Activated CD8-positive, alpha-beta memory T cell treated with anti-CD3 and anti-CD28 coated beads, Interleukin-2, amount 50 U/mL, for 1 hour (primary cell): ENCODE results near the gene THOC5.
"Not testable (repeated sequence)": the region's sequence is repeated elsewhere in the genome, so short reads cannot be mapped to it uniquely, and the experiment has no call there.

Source experiments
- DNase-seq: peaks from one replicate; pipeline ENCODE4 v3.0.0-alpha.2; 2020; ENCODE audit errors: extremely low read depth

THOC5 gene

DNA sequence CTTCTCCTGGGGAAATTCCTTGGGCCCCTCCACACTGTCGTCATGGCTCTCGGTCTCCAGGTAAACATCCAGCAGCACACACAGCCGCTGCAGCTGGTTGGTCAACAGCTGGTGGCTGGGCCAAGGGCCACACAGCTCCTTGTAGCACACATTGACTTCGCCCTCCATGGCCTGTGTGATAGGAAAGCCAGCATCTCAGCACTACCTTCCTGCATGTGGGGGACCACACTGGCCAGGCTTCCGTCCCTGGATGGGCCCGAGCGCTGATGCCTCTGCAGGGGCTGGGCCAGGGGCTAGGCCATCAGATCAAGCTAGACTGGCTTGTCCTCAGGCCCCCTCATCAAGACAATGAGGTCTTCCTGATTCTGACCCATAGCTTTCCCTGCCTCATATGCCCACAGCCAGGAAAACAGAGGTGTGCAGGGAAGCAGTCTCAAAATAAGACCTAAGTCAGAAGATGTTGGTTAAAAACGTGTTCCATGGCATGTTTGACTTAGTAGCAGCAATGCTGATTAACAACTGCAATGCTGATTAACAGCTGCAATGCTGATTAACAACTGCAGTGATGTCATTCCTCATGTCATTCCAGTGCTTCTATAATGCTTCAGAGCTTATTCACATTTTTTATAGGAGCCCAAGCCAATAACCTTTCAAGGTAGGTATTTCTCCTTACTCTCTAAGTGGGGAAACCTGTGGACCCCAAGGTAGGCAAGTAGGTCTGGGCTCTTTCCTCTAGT is 42.3 kb downstream of the THOC5 start:
- no peak for DNase-seq

DNA sequence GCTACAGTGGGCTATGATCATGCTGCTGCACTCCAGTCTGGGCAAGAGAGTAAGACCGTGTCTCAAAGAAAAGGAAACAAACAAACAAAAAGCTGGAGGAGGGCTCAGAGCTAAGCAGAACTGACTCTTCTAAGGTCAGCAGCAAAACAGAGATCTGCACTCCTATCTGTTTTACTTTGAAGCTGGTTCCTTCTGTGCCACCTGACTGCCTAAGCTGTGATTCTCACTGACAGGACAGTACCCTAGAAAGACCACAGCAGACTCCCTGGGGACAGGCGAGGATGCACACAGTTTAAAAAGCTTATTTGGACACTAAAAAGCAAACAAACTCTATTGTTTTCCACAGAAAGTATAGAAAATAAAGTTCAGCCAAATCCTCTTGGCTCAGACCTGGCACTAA is 43.0 kb downstream of the THOC5 start:
- DNase-seq = no peak

DNA sequence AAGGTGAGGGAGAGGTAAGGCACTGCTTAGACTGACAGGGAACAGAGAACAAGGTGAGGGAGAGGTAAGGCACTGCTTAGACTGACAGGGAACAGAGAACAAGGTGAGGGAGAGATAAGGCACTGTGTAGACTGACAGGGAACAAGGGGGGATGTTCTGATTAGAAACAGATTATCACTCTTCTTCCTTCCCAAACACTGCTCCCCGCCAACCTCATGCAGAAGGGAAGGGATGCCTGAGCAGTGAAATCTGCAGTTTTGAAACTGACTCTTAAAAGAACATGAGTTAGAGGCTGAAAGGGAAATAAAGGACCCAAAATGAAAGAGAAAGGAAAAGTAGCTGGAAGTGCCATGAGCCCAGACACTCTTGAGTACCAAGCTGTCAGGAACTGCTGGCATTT is 43.7 kb downstream of the THOC5 start:
- DNase-seq = no peak

DNA sequence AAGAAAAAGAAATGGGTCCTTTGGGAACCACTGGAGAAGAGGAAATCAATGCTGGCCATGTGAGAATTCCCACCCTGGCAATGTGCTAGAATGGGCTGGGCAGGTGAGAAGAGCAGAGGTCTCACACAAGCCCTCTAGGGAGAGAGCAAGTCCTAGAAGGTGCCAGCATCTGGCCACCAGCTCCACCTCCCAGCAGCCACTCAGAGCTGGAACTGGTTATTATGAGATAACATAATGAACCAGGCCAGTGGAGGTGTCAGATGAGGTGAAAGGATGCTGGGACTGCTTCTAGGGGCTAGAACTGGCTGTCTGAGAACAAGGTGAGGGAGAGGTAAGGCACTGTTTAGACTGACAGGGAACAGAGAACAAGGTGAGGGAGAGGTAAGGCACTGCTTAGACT is 44.3 kb downstream of the THOC5 start:
- DNase-seq = no peak

DNA sequence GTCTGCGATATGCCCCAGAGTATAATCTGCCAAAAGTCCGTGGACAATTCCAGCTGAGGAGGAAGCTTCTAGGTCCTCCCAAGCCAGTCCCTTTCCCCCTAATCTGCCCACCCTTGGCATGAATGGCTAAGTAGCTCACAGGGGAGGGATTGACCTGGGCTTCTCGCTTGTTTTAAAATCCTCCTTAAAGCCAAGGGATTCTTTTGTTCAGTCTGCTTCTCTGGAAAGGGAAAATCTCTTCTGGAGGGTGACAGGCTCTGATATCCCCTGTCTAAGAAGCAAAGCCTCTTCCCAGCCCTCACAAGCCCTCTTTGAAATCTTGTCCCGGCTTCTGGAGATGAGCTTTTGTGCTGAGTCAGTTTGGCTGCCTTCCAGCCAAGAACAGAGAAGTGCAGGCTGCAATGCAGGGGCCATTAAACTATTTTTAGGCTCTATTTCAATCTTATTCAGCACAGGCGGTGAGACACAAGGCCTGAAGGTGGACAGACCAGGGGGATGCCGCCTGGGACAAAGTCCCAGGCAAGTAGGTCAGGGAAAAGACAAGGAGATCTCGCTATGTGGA is 49.7 kb downstream of the THOC5 start:
- DNase-seq = no peak

DNA sequence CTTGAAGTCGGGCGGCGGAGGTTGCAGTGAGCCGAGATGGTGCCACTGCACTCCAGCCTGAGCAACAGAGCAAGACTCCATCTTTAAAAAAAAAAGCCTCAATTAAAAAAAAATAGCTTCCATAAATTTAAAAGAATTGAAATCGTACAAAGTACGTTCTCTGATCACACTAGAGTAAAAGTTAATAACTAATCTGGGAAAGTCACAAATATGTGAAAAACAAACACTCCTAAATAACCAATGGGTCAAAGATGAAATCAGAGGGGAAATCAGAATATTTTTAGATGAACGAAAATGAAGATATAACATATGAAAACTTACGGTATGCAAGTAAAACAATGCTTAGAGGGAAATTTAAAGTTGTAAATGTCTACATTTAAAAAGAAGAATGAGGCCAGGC is 53.7 kb downstream of the THOC5 start:
- no peak for DNase-seq

DNA sequence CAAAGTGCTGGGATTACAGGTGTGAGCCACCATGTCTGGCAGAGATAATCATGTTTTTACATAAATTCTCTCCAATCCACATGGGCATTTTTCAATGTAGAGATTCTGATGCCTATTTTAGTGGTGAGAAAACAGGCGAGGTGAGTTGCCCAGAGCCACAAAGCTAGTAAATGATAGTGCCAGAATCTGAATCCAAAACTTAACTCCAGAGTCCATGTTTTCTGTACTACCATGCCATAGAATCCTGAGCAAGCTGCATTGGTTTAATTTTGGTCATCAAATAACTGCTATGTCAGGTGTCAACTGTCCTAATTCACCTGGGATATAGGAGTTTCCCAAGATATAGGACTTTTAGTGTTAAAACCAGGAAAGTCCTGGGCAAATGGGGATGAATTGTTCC is 59.9 kb downstream of the THOC5 start:
- no peak for DNase-seq

DNA sequence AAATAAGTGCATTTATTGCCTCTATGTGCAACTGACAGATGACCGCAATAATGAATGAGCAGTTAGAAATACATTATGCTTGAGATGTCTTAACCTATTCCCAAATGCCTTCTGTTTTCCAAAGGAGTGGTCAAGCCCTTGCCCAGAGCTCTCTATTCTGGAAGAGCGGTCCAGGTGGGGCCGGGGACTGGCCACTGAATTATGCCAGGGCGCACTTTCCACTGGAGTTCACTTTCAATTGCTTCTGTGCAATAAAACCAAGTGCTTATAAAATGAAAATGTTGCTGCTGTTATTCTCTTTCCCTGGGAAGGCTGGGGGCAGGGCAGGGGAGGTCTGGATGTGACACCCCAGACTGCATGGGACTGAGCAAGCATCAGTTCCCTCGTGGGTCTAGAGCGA is 62.5 kb downstream of the THOC5 start:
- DNase-seq = no peak

DNA sequence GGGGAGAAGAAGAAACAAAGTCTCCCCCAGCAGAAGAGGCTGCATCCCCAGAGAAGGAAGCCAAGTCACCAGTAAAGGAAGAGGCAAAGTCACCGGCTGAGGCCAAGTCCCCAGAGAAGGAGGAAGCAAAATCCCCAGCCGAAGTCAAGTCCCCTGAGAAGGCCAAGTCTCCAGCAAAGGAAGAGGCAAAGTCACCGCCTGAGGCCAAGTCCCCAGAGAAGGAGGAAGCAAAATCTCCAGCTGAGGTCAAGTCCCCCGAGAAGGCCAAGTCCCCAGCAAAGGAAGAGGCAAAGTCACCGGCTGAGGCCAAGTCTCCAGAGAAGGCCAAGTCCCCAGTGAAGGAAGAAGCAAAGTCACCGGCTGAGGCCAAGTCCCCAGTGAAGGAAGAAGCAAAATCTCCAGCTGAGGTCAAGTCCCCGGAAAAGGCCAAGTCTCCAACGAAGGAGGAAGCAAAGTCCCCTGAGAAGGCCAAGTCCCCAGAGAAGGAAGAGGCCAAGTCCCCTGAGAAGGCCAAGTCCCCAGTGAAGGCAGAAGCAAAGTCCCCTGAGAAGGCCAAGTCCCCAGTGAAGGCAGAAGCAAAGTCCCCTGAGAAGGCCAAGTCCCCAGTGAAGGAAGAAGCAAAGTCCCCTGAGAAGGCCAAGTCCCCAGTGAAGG is 64.3 kb downstream of the THOC5 start:
- DNase-seq = not testable (repeated sequence)

DNA sequence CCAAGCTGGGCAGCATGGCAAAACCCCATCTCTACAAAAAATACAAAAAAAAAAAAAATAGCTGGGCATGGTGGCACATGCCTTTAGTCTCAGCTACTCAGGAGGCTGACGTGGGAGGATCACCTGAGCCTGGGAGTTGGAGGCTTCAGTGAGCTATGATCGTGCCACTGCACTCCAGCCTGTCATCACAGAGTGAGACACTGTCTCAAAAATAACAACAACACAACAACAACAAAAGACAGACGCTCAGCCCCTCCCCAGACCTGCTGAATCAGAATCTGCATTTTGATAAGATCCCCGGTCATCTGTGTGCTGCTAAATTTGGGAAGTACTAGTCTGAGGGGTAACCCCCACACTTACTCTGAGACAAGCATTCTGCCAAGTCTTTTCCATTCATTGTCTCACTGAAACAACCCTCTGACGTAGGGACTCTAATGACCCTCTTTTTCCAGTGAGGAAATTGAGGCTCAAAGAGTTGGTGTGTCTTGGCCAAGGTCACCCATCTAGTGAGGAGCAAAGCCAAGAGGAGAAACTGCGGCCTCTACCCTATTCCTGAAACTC is 66.1 kb downstream of the THOC5 start:
- DNase-seq = no peak

DNA sequence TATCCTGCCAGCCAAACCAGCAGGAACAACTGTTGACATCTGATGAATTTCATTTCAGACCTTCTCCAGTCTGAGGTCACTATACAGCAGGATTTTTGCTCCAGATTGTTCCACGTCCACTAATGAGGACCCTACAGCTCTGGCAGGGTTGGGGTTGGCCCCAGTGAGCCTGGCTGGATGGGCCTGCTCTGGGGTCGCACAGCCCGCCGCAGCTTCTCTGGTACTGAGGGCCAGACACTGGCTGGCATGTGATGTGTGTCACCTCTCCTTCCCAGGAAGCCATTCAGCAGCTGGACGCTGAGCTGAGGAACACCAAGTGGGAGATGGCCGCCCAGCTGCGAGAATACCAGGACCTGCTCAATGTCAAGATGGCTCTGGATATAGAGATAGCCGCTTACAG is 68.1 kb downstream of the THOC5 start:
- DNase-seq = no peak

DNA sequence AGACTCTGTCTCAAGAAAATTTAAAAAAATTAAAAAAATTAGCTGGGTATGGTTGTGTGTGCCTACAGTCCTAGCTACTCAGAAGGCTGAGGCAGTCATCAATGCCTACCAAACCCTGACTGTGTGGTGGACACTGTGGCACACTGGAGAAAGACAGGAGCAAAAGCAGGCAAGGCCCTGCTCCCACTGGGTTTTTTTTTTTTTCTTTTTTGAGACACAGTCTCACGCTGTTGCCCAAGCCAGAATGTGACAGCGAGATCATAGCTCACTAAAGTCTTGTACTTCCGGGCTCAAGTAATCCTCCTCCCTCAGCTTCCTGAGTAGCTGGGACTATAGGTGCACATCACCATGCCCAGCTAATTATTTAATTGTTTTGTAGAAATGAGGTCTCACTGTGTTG is 68.9 kb downstream of the THOC5 start:
- DNase-seq = no peak

DNA sequence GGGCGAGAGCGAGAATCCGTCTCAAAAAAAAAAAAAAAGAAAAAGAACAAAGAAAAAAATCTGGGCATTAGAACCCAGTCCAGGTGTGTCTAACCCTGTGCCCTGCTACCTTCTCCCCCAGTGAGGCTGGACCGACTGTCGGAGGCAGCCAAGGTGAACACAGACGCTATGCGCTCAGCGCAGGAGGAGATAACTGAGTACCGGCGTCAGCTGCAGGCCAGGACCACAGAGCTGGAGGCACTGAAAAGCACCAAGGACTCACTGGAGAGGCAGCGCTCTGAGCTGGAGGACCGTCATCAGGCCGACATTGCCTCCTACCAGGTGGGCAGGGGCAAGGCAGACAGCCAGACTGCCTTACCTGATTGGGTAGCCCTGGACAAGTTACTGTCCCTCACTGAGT is 70.3 kb downstream of the THOC5 start:
- no peak for DNase-seq

DNA sequence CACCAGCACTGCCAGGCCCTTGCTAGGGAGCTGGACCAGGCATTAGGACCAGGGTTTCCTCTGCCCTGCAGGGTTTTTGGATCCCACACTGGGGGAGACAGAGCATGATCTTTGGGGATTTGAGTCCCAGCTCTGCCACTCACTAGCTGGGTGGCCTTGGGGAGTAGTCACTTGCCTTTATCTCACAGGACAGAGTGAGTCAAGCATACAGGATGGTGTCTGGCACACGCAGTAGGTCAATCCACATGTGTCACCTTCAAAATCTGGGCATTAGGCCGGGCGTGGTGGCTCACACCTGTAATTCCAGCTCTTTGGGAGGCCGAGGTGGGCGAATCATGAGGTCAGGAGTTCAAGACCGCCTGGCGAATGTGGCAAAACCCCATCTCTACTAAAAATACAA is 70.8 kb downstream of the THOC5 start:
- no peak for DNase-seq

DNA sequence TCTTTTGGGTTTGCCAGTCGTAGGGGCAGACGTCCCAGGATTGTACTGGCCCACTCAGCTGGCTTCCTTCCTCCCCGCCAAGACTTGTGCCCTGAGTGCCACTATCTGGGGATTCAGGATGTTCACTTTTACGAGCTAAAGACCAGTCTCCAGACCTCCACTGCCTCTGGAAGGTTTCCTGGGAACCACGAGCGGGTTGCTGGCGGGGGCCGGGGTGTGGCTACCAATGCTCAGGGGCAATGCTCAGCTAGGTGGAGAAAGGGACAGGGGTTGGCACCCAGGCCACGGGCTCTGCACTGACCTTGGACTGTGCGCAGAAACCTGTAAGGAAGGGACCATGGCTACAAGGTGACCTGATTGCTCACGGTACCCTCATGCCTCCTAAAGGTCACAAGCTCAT is 71.3 kb downstream of the THOC5 start:
- no peak for DNase-seq

DNA sequence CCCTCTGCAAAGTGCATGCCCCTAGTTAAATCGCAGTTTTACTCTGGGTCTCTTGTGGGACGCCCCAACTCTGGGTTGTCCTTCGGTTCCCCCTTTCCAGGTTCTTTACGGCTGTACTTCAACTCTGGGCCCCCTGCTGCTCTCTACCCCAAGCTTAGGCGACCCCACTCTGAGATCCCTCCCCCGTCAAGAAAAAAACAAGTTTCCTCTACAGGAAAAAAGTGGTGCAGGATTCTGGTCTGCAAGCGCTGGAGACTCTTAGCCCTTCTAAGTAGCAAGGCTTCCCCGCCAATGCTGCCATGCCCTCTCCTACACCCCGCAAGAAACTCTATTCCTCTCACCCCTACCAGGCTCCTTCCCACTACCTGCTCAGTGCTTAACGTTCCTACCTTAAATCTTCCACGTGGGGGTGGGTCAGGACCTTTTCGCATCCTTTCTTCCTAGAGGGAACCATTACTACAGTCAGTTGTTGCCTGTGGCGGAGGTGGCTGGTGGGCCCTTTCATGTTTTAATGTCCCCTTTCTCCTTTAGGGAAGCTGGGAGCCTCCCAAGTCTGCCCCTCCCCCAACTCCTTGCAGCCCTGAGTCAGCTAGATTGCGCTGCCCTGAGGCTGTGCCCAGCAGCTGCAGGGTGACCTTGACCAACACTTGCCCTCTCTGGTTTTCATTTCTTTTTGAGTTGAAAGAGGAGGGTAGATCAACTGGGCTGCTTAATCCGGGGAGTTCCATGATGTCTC is 72.1 kb downstream of the THOC5 start:
- no peak for DNase-seq

DNA sequence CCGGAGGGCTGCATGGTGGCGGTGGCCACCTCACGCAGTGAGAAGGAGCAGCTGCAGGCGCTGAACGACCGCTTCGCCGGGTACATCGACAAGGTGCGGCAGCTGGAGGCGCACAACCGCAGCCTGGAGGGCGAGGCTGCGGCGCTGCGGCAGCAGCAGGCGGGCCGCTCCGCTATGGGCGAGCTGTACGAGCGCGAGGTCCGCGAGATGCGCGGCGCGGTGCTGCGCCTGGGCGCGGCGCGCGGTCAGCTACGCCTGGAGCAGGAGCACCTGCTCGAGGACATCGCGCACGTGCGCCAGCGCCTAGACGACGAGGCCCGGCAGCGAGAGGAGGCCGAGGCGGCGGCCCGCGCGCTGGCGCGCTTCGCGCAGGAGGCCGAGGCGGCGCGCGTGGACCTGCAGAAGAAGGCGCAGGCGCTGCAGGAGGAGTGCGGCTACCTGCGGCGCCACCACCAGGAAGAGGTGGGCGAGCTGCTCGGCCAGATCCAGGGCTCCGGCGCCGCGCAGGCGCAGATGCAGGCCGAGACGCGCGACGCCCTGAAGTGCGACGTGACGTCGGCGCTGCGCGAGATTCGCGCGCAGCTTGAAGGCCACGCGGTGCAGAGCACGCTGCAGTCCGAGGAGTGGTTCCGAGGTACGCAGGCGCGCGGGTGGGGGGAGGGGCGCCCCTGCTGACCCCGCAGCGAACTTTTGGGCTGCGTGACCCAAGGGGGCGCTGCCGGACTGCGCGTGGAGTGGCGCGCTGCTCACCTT is 72.9 kb downstream of the THOC5 start:
- no peak for DNase-seq

DNA sequence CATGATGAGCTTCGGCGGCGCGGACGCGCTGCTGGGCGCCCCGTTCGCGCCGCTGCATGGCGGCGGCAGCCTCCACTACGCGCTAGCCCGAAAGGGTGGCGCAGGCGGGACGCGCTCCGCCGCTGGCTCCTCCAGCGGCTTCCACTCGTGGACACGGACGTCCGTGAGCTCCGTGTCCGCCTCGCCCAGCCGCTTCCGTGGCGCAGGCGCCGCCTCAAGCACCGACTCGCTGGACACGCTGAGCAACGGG is 73.4 kb downstream of the THOC5 start:
- DNase-seq = no peak

DNA sequence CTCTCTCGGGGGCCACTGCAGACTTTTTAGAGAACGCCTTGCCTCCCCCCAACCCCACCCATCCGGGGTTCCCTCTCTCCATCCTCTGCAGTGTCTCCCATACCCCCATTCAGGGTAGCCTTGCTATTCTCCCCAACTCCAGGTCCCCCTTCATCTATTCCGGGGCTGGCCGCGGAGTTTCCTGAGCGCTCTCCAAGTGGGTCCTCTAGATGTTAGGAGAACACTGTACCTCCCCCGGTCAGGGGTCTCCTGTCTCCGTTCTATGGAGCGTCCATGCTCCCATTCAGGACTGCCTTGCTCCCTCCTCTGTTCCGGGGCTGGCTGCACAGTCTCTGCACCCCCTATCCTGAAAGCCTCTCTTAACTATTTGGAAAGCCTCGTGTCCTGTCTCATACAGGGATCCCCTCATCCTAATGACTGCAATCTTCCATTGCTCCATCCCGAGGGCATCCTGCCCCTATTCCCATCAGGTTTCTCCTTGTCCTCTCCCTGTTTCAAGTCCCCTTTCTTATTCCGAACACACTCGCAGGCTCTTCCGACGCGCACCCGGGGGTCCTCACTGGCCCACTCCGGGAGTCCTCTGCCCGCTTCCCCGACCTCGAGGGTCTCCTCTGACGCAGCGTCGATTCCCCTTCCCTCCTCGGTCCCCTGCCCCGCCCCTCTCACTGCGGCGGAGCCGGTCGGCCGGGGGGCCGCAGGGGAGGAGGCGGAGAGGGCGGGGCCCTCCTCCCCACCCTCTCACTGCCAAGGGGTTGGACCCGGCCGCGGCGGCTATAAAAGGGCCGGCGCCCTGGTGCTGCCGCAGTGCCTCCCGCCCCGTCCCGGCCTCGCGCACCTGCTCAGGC is 73.9 kb downstream of the THOC5 start, which contains the start of gene NEFH:
TSS of gene NEFH (plus strand) at position 802 of the 845 bp plus-strand sequence. CDS start 45 bp downstream, outside the sequence.
- no peak for DNase-seq

DNA sequence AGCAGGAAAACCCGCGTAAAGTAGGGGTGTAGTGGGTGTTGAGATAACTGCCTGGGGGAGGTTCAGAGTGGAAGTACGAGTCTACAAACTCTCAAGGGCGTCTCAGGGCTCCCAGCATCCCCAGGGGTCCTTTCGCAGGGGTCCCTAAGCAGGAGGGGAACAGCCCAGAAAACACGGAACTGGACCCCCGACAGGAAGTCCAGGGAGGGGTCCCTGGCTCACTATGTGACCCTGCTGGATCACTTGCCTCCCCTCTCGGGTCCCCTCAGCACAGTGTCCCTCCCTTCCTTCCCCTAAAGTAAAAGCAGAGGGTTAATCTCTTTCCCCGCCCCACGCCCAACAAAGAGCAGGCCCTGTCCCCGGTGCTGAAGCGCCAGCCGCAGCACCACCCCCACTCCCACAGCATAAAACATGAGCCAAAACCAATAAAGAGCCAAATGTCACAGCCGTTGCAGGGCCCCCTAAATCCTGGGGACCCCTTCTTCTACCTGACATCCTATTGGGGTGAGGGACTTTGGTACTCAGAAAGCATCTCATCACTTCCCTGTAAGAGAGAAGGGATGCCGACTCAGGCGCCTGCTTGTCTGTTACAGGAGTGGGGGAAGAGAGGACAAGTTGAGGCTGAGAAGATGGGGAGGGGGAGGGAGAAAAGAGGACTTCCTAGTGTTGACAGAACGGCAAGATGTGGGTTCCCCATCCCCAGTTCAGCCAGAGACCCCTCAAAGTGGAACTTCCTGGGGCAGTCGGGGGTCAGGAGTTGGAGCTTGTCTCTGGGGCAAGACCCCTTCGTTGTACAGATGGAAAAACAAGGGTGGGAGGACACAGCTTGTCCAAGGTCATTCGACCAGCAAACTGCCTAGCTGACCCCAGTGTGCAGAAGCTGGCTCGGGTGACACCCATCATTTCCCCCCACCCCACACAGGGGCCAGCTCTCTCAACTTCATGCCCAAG is 75.0 kb downstream of the THOC5 start:
- no peak for DNase-seq
